SK-N-SH (cell line): ENCODE measurements around the gene TIMM21.

ENCODE experiments used
- CTCF ChIP-seq: fragments of 200-600 bp; sonication (generic); IDR thresholded peaks from 2 replicates; pipeline ENCODE4 v1.6.1; 2017; ENCODE audit warnings: antibody characterized with exemption, mild to moderate bottlenecking, moderate library complexity
- EP300 ChIP-seq, 2 experiments: IDR thresholded peaks; 2 replicates each; pipeline versions ENCODE4 v1.4.0 to v1.6.1; 2012; ENCODE audit warnings: borderline replicate concordance in 1 of 2, low read depth in 1 of 2, low read length in 1 of 2
- EZH2phosphoT487 ChIP-seq: fragments of 200-600 bp; sonication (generic); IDR thresholded peaks from 2 replicates; pipeline ENCODE4 v1.6.1; 2017; ENCODE audit warnings: low read depth, mixed run types, mild to moderate bottlenecking, antibody characterized with exemption, moderate library complexity, borderline replicate concordance
- FOSL2 ChIP-seq: IDR thresholded peaks from 2 replicates; pipeline ENCODE4 v1.4.0; 2012; ENCODE audit warnings: low read depth, mild to moderate bottlenecking, moderate library complexity, borderline replicate concordance
- FOXJ3 ChIP-seq: sonication (generic); formaldehyde crosslinking; IDR thresholded peaks from 2 replicates; pipeline ENCODE4 v1.5.1; 2020; ENCODE audit warnings: mild to moderate bottlenecking, missing genetic modification reagents
- FOXM1 ChIP-seq: IDR thresholded peaks from 2 replicates; pipeline ENCODE4 v1.4.0; 2012; ENCODE audit warnings: low read depth, mild to moderate bottlenecking
- GABPA ChIP-seq: IDR thresholded peaks from 2 replicates; pipeline ENCODE4 v1.4.0; 2012; ENCODE audit warnings: low read depth, mild to moderate bottlenecking
- JUND ChIP-seq: IDR thresholded peaks from 2 replicates; pipeline ENCODE4 v1.4.0; 2012
- MXI1 ChIP-seq: IDR thresholded peaks from 2 replicates; pipeline ENCODE4 v1.6.1; 2012; ENCODE audit warnings: mild to moderate bottlenecking, low read depth, low read length, improper control_type of control experiment
- POLR2AphosphoS5 ChIP-seq: IDR thresholded peaks from 2 replicates; pipeline ENCODE4 v1.6.1; 2012; ENCODE audit warnings: low read depth, low read length
- RAD21 ChIP-seq: IDR thresholded peaks from 2 replicates; pipeline ENCODE4 v1.6.1; 2012; ENCODE audit warnings: mild to moderate bottlenecking, low read length
- REST ChIP-seq: IDR thresholded peaks from 2 replicates; pipeline ENCODE4 v1.6.1; 2012; ENCODE audit warnings: mild to moderate bottlenecking, low read depth, low read length, moderate library complexity
- SMC3 ChIP-seq: IDR thresholded peaks from 2 replicates; pipeline ENCODE4 v1.6.1; 2012; ENCODE audit warnings: low read depth, low read length, improper control_type of control experiment
- YY1 ChIP-seq: IDR thresholded peaks from 2 replicates; pipeline ENCODE4 v1.4.0; 2012; ENCODE audit warnings: low read depth, mild to moderate bottlenecking

DNA sequence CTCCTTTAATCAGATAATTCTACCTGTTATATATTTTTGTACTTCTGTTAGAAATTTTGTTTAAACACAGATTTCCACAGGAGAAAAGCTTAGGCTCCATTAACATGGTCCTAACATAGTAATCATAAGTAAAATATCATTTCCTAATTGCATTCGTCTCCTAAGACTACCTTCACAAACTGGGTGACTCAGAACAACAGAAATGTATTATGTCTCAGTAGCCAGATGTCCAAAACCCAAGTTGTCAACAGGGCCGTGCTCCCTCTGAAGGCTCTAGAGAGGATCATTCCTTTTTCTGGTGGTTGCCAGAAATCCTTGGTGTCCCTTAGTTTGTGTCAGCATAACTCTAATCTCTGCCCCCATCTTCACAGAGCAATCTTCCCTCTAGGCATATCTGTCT, 6.1 kb upstream of the TIMM21 start:
- TF ChIP-seq POLR2AphosphoS5 (no peak), REST (no peak), YY1 (no peak), MXI1 (no peak), CTCF (no peak), FOSL2 (no peak), SMC3 (no peak), GABPA (no peak), EP300 (IDR thresholded peaks at IDR 0.05; ENCODE audit: borderline replicate concordance in 1 of 2, low read depth in 1 of 2, low read length in 1 of 2) (no peak), FOXJ3 (CRISPR knock-in tag) (no peak), FOXM1 (no peak), RAD21 (no peak), EZH2phosphoT487 (no peak), JUND (no peak)
